ENCODE data around the gene OR2A12.

- TF ChIP-seq, protein P1, sequence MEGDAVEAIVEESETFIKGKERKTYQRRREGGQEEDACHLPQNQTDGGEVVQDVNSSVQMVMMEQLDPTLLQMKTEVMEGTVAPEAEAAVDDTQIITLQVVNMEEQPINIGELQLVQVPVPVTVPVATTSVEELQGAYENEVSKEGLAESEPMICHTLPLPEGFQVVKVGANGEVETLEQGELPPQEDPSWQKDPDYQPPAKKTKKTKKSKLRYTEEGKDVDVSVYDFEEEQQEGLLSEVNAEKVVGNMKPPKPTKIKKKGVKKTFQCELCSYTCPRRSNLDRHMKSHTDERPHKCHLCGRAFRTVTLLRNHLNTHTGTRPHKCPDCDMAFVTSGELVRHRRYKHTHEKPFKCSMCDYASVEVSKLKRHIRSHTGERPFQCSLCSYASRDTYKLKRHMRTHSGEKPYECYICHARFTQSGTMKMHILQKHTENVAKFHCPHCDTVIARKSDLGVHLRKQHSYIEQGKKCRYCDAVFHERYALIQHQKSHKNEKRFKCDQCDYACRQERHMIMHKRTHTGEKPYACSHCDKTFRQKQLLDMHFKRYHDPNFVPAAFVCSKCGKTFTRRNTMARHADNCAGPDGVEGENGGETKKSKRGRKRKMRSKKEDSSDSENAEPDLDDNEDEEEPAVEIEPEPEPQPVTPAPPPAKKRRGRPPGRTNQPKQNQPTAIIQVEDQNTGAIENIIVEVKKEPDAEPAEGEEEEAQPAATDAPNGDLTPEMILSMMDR (IDR thresholded peaks at IDR 0.05) = no peak
- no peak for TF ChIP-seq POLR2AphosphoS5 (IDR thresholded peaks at IDR 0.05)
Observed at GRCh38 chr7:144105211-144105610, 19.1 kb downstream of the OR2A12 start.
